ENCODE data around the gene TTC33.
"Not testable (repeated sequence)": the region's sequence is repeated elsewhere in the genome, so short reads cannot be mapped to it uniquely, and the experiment has no call there.

The TTC33 gene

GRCh38 chr5:40755407-40756365 lies at the start of gene TTC33:
TSS of gene TTC33 (minus strand) at chr5:40755961. CDS start at chr5:40747018, 8,943 bp downstream.
- DNase-seq (ENCODE audit: extremely low read depth in 1 of 2, low read depth in 1 of 2): peak; percentile 87 to 91

- no peak for DNase-seq (ENCODE audit: extremely low read depth in 1 of 2, low read depth in 1 of 2)
Measured at GRCh38 chr5:40801771-40802562, 46.2 kb upstream of the TTC33 start.

- DNase-seq (ENCODE audit: extremely low read depth in 1 of 2, low read depth in 1 of 2): no peak
Measured at GRCh38 chr5:40799258-40799657, 43.5 kb upstream of the TTC33 start.

- DNase-seq (ENCODE audit: extremely low read depth in 1 of 2, low read depth in 1 of 2): no peak
Measured at GRCh38 chr5:40798801-40799210, 43.0 kb upstream of the TTC33 start.

GRCh38 chr5:40798012-40798800 lies 42.4 kb upstream of the TTC33 start, which contains the start of gene PRKAA1:
TSS of gene PRKAA1 (minus strand) at chr5:40798374. CDS start at chr5:40798189, 185 bp downstream.
- peak; percentile 69 to 86 for DNase-seq (ENCODE audit: extremely low read depth in 1 of 2, low read depth in 1 of 2)

GRCh38 chr5:40797273-40798011 lies 41.7 kb upstream of the TTC33 start:
- peak; percentile 55 to 58 for DNase-seq (ENCODE audit: extremely low read depth in 1 of 2, low read depth in 1 of 2)

GRCh38 chr5:40796487-40796889 lies 40.7 kb upstream of the TTC33 start:
- DNase-seq (ENCODE audit: extremely low read depth in 1 of 2, low read depth in 1 of 2): no peak

- DNase-seq (ENCODE audit: extremely low read depth in 1 of 2, low read depth in 1 of 2): not testable (repeated sequence)
Measured at GRCh38 chr5:40794877-40795276, 39.1 kb upstream of the TTC33 start.

GRCh38 chr5:40794340-40794739 lies 38.6 kb upstream of the TTC33 start:
- DNase-seq (ENCODE audit: extremely low read depth in 1 of 2, low read depth in 1 of 2): not testable (repeated sequence)

- DNase-seq (ENCODE audit: extremely low read depth in 1 of 2, low read depth in 1 of 2): not testable (repeated sequence)
Measured at GRCh38 chr5:40792691-40793090, 36.9 kb upstream of the TTC33 start.

GRCh38 chr5:40791715-40792139 lies 36.0 kb upstream of the TTC33 start:
- no peak for DNase-seq (ENCODE audit: extremely low read depth in 1 of 2, low read depth in 1 of 2)

GRCh38 chr5:40790947-40791593 lies 35.3 kb upstream of the TTC33 start:
- DNase-seq (ENCODE audit: extremely low read depth in 1 of 2, low read depth in 1 of 2): no peak

- not testable (repeated sequence) for DNase-seq (ENCODE audit: extremely low read depth in 1 of 2, low read depth in 1 of 2)
Measured at GRCh38 chr5:40788941-40789340, 33.2 kb upstream of the TTC33 start.

- no peak for DNase-seq (ENCODE audit: extremely low read depth in 1 of 2, low read depth in 1 of 2)
Measured at GRCh38 chr5:40787986-40788385, 32.2 kb upstream of the TTC33 start.

GRCh38 chr5:40786664-40787063 lies 30.9 kb upstream of the TTC33 start:
- DNase-seq (ENCODE audit: extremely low read depth in 1 of 2, low read depth in 1 of 2): not testable (repeated sequence)

GRCh38 chr5:40784916-40785315 lies 29.2 kb upstream of the TTC33 start:
- DNase-seq (ENCODE audit: extremely low read depth in 1 of 2, low read depth in 1 of 2): no peak

- DNase-seq (ENCODE audit: extremely low read depth in 1 of 2, low read depth in 1 of 2): no peak
Measured at GRCh38 chr5:40784027-40784653, 28.4 kb upstream of the TTC33 start.

GRCh38 chr5:40781843-40782409 lies 26.2 kb upstream of the TTC33 start:
- DNase-seq (ENCODE audit: extremely low read depth in 1 of 2, low read depth in 1 of 2): no peak

- DNase-seq (ENCODE audit: extremely low read depth in 1 of 2, low read depth in 1 of 2): no peak
Measured at GRCh38 chr5:40780858-40781257, 25.1 kb upstream of the TTC33 start.

All from activated CD8-positive, alpha-beta memory T cell treated with anti-CD3 and anti-CD28 coated beads for 1 hour (primary cell).